GM21825 (cell line): ENCODE results near the gene ROR1.

Experiments
- ATAC-seq: cut with Tn5 transposase; IDR thresholded peaks from one replicate; pipeline ENCODE4 v1.9.1; 2021; ENCODE audit warnings: mild to moderate bottlenecking, moderate library complexity; ENCODE audit not compliant: unreplicated experiment

ROR1 gene

DNA sequence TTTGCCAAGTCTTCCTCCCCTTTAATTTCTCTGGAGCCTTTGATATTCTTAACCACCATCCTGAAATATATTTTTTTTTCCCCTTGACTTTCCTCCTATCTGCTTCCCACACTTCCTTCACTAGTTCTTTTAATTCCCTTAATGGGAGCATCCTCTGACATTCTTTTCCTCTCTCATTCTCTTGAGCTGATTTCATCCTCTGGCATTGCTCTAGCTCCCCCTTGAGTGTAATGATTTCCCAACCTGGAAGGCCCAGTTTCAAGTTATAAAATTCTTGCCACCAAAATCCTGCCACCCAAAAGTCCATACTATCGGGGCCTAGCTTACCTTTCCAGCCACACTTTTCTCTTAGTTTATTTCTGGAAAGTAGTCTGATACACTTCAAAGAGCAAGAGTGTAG, 390.2 kb downstream of the ROR1 start:
- ATAC-seq: no peak

DNA sequence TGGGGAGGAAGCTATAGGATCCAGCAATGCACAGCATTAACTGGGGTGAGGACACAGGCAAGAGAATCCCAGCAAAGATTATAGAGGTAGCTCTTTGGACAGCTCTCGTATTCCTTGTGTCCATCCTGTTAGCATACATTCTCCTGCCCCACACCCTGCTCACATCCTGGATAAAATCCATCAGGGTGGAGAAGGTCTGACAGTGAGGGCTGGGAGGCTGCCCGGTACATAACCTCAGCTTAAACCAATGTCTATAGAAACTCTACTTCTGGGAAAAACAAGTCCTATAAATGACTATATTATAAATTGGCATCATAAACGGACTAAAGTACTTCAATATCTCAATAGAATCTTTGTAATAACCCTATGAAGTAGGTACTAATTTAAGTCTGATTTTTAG, 392.8 kb downstream of the ROR1 start:
- ATAC-seq: no peak

DNA sequence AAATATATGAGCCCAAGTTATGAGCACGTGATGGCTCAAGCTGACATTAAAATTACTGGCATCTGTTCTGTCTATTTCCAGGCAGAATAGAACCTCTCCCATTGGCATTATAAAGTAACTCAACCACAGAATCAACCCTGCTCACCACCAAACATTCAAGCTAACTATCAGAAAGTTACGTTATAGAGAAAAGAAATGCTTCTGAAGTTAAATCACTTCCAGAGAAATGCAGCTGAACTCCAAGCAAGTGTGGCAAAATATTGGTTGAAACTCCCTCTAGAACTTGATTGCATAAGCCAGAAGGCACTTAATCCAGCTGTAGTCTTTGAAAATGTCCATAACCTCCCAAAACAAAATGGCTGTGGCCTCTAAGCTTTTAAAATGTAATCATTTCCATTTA, 393.4 kb downstream of the ROR1 start:
- ATAC-seq: no peak

DNA sequence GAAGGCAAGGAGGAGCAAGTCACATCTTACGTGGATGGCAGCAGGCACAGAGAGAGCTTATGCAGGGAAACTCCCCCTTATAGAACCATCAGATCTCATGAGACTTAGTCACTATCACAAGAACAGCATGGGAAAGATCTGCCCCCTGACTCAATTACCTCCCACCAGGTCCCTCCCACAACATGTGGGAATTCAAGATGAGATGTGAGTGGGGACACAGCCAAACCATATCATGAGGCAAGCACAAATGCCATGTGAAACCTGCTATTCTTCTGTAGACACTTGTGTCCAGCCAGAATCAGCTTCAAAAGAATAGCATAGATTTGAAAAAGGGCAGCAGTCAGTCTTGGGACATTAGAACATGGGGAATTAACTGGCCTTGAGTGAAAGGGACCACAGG, 397.4 kb downstream of the ROR1 start:
- ATAC-seq: no peak

DNA sequence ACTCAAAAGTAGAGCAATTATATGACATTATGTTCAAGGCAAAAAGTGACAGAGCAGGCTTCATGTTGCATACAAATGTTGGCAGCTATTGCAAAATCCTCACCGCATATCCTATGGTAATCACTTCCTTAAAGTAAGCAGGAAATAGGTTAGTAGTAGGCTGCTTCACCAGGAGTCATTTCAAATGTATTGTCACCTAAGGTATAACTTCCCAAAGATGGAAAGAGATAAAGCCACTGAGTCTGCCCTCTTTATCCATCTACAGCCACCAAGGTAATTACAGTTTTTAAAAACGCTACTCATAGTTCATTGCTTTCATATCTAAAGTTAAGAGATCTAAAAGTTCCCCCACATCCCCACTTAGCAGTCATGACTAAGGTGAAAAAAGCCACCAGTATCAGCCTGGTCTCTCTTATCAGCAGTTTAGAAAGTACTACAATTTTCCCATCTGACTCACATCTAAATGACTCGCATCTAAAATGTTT, 398.0 kb downstream of the ROR1 start:
- peak; percentile 64 for ATAC-seq

DNA sequence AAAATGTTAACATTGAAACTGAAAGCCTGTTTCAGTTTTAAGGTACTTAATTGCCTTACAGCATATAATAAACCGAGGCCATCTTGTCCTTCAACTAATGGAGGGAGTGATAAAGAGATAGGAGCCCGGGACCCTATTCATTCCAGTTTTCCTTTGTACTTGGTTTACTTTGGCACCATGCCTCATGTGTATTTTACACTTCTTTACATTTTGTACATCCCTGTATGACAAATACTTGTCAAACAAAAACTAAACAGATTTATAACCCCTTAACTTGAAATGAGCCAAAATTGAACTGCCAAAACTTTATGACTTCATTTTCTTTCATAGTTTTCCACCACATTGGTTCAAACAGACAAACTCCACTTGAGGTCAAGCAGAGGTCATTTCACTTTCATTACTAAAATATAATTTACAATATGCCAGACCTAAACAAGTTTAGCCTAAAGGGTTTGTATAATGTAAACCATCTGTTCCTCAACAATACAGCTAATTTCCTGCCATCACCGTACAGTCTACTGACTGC, 398.7 kb downstream of the ROR1 start:
- no peak for ATAC-seq

DNA sequence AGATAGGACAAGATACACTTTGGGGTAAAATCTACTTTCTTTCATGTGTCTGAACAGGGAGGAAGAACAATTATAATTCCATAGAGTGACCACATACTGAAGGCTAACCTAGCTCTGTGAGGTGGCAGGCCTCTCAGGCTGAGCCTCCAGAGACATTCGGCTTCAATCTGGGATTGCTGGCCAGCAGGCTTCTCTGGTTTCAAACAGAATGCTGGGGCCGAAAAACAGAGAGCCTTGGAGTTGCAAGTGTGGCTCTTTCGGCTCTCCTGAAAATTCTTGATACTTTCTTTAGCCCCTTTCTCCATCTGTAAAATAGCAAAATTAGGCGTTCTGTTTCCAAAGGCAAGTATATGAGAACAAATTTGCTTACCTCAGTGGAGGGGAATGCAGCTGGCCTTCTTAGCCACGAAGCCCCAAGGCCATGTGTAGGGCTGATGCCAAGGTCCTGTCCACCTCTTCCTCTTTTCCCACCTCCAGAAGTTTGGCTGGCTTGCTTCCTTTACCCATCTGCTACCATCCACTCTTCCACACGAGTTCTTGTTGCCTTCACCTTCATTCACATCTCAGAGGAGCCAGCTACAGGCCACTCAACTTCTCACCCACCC, 399.6 kb downstream of the ROR1 start:
- no peak for ATAC-seq

DNA sequence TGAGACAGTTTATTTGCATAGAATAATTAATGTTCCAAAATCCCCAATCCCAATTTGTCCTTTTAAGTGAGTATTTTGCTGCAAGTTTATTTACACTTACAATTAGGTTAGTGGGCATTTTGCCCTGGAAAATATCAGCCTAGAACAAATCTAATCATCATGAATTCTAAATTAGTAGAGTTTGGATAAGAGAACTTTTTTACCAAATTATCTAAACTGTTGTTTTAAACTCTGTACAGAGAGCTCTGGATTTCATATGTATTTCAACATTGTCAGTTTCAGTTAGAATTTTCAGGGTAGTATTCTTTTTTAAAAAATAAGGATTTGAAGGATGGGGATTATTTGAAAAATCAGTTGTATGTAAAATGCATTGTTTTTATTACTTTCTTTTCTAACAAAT, 401.8 kb downstream of the ROR1 start:
- no peak for ATAC-seq

DNA sequence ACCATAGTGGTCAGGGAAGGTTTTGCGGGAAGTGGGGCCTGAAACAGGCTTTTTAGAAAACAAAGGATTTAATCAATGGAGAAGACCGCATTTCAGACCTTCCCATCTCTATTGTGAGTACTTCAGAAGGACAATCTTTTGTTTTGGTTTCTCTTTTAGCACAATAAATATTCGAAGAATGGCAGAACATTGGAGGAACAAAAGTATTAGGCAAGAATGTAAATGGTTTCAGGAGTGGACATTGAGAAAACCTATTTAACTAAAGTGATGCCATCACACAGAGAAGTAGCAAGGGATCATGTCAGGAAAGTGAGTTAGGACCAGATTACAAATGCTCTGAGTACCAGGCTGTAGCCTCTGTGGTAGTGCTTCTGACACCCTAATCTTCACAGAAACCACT, 402.8 kb downstream of the ROR1 start:
- ATAC-seq: no peak

DNA sequence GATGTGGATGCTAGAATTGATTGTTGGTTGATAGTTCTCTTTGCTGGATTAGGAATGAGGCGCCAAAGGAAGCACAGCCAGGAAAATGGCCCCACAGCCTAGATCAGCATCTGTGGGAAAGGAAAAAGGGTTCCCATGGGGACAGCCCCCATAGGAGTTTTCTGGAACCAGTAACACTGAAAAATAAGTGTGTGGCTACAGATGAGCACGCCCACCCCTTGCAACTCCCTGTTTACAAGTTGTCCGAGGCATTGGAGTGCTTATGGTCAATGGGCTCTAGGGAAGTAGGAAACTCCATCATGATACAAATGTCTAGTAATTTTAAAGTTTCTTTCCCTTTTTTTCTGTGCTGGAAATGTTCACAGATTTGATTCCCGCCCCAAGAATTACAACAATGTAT, 405.8 kb downstream of the ROR1 start:
- no peak for ATAC-seq

DNA sequence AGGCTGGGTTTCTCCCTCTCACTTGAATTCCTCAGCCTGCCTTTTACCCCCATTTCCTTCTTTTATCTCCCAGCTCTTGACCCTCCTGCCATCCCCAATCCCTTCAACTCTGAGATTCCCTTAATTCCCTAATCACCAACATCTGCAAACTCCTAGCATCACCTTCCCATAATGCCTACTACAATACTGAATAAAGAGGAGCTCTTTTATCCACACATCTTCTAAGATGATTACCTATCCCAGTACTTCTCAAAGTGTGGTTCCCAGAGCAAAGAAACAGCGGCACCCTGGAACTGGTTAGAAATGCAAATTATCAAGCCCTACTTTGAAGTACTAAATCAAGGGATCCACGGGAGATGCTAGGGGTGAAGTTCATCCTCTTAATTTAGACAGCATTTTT, 408.4 kb downstream of the ROR1 start:
- ATAC-seq: no peak

DNA sequence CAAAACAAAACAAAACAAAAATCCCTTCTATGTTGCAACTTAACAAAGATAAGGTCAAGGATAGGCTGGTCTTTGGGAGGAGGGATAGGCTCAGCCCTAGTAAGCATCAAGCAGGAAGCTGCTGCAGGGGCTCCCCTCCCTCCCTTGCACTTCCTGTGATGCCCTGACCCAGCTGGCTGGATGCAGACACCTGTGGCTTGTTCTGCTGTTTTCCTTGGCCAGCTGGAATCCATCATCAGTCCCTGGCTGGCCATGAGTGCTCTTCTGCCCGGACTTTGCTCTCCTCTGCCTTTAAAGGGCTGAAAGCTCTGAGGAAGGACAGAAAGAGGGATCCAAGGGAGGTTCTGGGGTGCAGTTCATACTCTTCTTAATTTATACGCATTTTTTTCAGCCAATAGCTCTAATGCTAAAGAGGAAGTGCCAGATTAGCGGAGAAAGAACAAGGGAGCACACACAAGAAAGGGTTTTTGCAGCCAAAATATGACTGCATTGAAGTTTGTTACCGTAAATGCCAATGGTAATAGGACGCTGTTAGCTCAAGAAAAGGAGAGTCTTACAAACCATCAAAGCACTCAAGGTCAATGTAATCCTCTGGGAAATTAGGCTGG, 409.7 kb downstream of the ROR1 start:
- ATAC-seq: no peak

DNA sequence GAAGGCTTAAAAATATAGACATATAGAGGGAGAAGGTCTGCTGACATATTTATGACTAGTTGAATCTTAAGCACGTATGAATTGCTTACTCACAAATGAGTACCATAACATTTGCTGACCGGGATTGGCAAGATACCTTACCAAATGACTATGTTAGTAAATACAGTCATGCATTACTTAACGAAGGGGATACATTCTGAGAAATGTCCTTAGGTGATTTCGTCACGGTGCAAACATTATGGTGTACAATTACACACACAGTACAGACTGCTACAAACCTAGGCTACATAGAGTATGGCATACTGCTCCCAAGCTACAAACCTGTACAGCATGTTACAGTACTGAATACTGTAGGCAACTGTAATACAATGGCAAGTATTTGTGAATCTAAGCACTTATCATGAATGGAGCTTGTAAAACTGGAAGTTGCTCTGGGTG, 410.2 kb downstream of the ROR1 start:
- no peak for ATAC-seq

DNA sequence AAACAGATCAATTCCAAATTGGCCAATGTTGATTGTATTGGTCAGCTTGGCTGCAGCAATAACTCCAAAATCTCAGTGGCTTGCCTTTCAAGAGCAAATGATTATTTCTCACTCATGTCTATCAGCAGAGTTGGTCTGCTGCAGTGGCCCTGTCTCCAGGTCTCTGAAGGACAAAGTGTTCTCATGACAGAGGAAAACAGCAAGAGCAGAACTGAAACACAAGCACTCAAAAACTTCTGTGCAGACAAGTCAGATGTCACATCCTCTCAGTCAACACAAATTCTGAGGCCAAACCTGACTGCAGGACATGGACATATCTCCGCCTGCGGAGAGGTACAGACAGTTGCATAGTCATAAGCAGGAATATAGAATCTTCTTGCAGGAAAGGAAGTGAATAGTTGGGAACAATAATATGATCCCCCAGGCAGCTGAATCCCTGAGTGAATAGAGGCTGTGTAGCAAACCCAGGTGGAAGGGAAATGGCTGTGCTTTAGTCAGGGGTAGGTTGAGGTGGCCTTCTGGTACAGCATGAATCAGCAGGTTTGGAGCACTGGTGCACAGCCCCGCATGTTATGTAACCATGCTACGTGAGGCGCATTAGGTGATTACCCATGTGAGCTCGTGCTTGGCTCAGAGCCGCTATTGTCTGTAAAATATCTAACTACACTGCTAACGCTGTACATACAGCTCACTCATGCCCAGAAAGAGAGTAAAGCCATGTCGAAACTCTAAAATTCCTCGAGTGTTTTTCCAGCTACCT, 412.5 kb downstream of the ROR1 start:
- no peak for ATAC-seq

DNA sequence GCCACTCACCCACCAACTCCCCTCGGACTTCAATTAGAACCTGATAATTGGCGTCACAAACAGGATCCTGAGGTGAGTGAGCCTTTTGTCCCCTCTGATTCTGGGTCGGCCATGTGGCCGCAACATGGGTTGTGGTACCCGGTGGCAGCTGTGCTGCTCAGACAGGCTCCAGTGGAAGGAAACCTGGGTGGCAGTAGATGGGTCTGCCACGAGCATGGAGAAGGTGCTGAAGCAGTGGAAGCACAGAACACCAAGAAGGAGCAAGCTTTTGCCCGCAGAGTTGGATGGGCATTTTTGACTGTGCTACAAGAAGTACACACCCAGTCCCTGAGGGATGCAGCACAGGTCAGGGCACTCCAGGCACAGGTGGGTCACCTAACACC, 413.1 kb downstream of the ROR1 start:
- no peak for ATAC-seq

DNA sequence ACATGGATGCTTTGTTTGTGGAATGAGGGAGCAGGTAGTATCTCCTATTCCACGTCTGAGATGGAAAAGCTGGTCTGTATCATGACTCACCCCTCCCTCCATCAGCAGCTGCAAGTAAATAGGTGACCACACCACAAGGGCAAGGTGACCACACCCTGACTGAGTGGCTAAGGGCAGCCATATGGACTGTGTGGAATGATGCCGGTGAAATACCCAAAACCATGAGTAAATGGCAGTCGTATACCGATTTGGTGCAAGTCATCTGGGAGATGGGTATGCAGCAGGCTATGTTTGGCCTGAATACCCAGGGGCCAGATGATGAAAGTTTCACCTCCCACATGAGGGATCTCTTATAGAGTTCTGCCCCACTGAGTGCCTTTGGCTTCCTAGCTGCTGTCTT, 413.8 kb downstream of the ROR1 start:
- ATAC-seq: no peak

DNA sequence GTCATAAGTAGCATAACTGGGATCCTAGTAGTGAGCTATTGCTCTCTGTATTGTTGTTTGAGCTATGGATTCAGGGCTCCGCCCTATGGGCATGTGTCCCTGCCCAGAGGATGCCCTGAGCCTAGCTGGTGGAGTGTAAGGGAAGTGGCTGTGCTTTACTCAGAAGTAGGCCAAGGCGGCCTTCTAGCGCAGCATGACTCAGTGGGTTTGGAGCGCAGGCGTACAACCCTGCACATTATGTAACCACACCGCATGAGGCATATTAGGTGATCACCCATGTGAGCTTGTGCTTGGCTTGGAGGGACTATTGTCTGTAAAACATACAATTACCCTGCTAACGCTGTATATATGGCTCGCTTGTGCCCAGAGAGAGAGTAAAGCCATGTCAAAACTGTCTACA, 418.5 kb downstream of the ROR1 start:
- ATAC-seq: no peak

DNA sequence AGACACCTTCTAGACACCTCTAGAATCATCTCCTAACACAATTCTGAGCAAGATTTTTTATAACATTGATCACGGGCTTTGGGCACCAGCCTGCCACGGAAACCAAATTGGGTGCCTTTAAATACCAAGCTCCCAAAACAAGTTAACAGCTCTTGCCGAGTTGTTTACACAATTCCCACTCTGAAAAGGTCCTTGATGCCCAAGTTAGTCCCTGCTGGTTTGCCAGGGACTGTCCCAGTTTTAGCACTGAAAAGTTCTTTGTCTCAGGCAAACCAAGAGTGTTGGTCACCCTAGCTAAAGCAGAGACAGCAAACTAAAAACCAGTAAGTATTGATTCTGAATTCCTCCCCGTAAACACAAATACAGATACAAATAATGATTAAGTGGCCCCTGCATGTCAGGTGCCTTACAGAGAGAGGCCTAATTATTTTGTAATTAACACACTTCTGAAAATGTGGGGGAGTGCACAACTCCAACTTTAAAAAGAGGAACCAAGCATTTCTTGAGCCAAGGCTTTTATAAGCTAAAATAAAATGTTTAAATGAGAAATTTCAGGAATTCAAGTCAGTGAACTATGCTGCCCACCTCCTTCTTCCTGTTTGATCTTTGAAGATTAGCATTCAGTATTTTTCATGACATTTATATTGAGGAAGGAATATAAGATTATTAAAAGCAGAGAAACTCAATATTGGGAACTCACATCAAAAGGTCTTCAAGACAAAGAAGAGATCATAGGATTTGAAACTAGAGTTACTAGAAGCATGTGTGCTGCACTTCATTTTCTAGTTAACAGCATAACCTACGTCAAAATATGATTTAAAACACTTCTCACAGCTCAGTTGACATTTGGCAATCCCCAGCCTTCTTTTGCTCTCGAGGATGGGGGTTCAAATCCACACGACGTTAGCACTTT, 420.6 kb downstream of the ROR1 start:
- ATAC-seq: no peak

DNA sequence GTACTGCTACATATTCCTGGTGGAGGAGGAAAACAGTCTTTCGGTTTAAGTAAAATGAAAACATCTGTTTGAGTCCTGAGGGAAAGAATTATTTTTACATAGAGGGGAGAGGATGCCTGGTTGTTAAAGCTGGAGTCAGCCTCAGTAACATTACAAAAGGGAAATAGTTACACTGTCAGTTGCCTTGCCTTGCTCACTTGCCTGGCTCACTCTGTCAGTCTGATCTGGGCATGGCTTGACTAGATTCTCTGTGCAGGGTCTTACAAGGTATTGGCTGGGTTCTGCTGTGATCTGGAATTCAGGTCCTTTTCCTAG, 421.2 kb downstream of the ROR1 start:
- no peak for ATAC-seq

DNA sequence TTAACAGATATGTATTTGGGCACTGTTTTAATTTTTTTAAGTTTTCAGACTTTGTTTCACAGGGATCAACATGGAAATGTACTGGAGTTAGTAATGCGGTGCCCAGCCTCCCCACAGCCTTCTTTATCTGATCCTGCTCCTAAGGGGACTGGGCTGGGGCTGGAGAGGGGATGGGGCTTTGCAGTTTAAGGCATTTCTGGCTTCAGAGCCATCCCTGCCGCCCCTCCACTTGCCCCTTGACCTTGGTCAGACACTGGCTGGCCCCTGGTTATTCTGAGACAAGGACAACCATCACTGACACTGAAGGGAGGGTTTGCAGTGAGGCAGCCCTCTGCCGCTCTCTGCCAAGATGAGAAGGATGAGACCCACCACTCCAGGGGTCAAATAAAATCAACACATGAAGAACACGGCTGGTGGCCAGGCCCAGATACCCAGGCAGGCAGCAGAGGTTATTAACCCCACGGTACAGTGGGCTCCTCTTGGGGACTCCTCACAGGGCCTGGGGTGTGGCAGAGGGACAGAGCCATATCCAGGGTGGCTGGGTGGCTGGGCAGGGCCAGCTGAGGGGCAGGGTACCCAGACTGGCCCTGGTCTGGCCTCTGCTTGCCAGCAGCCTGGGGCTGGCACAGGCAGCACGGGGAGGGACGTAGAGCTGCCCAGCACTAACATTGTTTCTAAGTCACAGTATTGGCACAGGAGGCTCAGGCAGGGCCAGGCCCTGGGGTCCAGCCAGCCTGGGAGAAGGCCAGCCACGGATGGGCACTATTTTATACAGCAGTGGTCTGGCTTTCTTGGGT, 422.5 kb downstream of the ROR1 start:
- no peak for ATAC-seq
